Islet precursor cell (in vitro differentiated cells): Measurements from ENCODE around the gene TMEM187.
A peak's percentile ranks its signal among the peaks of the same experiment; 100 is the strongest.
"Not testable (repeated sequence)": the region's sequence is repeated elsewhere in the genome, so short reads cannot be mapped to it uniquely, and the experiment has no call there.

ENCODE experiments used
- DNase-seq: peaks from one replicate; pipeline ENCODE4 v3.0.0-alpha.2; 2018

The TMEM187 gene

DNA sequence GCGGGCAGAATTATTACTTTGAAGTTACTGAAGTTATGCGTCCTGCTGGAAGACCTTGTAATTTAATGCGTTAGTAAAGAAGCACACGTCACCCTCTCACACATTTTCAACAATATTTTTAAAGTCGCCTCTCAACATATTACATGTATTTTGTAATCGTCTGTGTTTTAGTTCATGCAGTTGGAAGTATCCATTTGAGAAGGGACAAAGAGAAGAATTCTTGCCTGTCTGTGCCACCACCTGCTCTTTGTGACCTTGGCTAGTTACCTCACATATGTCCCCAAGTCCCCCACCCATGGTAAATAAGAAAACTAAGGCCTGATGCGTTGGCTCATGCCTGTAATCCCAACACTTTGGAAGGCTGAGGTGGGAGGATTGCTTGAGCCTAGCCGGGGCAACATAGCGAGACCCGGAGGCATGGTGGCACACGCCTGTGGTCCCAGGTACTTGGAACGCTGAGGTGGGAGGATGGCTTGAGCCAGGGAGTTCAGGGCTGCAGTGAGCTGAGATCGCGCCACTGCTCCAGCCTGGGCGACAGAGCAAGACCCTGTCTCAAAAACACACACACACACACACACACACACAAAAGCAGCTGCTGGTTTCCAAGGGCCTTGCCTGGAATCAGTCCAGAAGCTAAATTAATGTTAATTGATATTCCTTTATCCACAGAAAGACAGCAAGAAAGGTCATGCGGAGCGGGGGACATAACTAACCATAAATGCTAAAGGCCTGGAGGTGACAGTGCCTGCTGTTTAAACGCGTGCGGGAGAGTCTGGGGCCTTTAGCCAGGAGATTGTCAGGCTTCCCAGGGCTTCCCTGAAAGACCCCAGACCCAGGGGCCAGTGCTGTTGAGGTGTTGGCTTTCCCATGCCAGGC is 811 bp downstream of the TMEM187 start:
- peak; percentile 52 for DNase-seq

DNA sequence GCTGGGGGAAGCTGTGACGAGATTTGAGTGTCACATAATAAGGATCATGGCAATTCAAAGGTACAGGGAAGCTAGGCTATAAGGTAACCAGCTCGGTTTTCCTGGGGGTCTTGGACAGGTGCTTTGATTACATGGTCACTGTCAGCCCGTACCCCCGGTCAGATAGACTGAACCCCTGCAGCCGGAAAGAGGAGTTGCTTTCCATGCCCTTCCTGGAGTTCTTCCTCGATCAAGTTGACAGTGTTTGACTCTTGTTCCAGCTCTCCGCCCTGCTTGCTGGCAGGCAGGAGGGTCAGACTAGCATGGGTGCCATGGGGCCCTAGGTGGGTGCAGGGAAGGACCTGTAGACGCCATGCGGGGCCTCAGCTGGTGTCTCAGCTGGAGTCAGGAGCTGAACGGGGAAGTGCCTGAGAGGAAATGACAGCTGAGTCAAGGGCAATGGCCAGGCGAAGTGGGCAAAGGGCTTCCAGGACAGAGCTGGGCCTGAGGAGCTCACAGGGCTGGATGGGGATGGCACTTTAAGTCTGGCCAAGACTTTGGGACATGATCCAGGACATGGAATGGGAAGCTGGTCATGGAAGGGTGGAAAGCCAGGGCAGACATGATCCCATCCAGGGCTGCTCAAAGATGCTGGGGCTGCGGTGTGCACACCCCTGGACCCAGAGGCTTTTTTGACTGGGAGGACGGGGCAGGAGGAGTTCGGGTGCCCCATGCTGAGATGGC is 1.6 kb downstream of the TMEM187 start:
- DNase-seq = peak; percentile 47

DNA sequence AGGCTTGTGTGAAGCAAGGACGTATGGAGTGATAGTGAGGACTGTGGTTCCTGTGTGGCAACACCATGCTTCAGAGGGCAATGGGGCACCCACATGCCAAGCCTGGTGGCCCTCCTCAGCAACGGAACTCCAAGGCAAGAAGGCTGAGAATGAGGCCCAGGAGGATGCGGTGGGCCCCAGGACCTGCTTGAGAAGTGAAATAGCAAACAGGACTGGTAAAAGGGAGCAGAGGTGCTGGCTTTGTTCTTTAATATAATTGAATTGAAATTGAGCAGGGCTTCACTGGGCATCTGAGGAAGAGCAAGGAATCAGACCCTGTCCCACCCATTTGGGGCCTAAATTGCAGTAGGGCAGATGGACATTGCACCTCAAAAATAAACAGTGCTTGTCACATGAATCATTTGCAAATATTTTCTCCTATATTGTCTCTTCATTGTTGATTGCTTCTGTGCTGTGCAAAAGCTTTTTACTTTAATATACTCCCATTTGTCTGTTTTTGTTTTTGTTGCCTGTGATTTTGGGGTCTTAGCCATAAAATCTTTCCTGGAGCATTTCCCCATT is 2.3 kb downstream of the TMEM187 start:
- no peak for DNase-seq

DNA sequence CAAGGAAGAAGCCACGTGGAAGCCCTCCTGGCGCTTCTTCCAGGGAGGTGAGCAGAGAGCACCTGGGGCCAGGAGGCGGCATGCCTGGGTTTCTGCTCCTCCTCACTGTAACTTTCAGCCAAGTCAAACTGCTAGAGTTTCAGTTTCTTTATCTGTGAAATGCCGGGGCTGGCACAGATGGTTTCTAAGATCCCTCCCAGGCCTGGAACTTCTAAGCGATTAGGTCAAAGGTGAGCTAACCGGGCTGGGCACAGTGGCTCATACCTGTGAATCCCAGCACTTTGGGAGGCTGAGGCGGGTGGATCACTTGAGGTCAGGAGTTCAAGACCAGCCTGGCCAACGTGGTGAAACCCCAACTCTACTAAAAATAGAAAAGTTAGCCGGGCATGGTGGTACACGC is 7.8 kb downstream of the TMEM187 start:
- not testable (repeated sequence) for DNase-seq

DNA sequence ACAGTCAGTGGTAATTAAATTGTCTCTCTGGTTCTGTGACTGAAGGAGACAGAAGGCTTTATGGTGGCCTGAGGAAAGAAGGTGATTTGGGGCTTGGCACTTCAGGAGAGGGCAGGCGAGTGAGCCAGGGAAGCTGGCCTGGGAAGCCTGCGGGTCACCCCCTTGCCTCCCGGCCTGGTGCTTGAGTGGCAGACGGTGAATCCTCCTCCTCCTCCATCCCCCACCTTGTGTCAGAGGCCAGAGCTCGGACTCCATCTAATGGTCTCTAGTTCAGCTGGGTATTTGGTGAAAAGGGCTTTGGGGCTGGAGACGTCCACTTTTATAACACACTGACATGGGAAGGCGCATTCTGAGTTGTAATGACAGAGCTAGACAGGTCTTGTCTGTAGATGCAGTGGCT is 8.7 kb downstream of the TMEM187 start:
- DNase-seq = peak; percentile 34

DNA sequence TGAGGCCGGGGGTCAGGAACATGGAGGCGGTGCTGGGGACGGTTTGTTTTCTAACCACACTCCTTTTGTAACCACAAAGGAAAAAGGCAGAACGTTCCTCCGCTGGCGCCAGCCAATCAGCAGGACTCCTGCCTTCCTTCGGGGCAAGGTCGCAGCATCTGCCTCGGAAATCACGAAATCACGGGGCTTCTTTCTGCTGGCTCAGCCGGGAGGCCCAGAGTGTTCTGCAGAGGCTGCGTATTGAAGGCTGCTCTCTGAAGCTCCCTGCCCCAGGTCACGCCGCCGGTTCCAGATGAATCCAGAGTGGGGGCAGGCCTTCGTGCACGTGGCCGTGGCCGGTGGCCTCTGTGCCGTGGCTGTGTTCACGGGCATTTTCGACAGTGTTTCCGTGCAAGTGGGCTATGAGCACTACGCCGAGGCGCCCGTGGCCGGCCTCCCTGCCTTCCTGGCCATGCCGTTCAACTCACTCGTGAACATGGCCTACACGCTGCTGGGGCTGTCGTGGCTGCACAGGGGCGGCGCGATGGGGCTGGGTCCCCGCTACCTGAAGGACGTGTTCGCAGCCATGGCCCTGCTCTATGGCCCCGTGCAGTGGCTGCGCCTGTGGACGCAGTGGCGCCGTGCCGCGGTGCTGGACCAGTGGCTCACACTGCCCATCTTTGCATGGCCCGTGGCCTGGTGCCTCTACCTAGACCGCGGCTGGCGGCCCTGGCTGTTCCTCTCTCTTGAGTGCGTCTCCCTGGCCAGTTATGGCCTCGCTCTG is 9.4 kb downstream of the TMEM187 start:
- peak; percentile 46 for DNase-seq

DNA sequence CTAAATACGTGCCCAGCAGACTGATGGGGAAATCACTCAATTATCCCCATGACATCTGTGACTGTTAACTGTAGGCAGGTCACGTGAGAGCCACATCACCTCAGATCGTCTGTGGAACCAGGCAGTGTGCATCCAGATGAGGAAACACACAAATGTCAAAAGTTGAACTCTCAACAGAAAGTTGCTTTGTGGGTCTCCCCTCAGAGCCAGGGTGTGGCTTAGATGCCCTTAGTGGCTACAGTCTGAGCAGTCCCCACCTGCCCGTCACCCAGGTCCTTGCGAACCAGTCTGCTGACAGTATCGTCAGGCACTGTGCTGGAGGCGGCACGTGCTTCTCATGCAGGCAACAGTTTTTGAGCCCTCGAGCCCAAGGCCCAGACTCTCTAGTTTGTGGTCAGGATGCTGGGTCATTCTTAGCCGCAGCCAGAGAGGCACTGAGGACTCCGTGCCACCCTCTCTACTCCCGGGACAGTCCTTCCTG is 10.8 kb downstream of the TMEM187 start:
- peak; percentile 35 for DNase-seq

DNA sequence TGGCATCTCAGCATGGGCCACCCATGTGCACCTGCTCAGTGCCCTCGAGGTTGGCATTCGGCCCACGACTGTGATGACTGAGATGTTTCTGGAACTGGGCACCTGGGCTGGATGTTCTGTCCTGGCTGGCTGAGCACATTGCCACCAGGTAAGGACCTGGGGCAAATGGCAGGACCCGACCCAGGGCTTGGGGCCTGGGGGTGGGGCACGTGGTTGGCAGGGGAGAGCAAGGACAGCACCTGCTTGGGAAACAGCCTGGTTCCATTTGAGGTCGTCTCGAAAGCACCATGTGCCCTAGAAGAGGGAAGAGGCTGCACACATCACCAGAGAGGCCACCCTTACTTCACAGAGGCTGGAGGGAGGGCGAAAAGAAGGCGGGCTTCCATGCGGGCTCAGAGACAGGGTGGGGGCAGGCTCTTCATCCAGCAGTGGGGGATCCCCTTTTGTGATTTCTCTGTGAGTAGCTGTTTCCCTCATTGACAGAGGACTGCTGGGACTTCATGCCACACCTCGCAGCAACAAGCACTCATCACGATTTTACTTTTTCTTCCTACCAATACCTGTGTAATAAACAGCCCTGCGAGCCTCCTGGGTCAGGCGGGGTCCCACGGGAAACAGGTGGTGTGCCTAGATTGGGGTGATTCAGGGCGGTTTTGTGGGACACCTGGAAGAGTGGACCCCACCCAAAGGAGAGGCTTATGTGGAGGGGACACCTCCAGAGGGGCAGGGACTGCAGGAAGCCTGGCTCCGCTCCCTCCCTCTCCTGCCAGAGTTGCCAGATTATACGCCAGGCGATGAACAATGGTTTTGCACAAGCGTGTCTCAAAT is 12.0 kb downstream of the TMEM187 start:
- DNase-seq = peak; percentile 44

DNA sequence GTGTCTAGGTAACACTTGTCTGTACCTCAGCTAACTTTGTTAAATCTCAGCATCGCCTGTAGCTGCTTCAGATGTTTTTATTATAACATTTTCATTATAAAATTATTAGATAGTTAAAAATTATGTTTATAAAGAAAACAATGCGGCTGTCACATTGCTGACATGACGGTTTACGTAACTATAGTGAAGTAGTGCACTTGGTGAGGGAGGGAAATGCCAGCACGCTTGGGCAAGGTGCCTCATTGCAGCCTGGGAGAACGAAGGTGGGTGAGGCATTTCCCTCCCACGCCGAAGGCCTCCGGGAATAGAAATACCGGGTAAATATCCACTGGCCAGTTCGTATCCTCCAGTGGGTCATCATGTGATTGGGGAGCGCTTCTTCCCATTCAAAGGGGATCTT is 15.9 kb downstream of the TMEM187 start:
- DNase-seq = no peak

DNA sequence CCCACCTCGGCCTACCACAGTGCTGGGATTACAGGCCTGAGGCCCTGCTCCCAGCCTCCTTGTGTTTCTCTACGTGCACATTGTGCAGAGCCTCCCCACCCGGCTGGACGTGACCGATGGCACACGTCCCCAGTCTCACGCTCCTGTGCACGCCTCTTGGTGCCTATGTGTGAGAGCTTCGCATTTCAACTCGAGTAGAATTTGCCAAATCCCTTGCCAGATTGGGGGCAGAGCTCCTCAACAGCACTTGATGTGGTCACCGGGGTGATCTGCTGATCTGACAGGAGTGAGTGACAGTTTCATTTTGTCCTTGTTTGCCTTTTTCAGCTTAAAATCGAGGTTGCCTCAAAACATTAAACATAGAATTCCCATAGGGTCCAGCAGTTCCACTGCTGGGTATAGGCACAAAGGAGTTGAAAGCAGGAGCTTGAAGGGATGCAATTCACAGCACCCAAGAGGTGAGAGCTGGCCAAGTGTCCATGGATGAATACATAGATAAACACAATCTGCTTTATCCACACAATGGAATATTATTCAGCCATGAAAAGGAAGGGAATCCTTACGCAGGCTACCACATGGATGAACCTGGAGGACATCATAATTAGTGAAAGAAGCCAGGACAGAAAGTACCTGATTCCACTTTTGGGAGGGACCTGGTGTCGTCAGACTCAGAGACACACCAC is 17.6 kb downstream of the TMEM187 start:
- no peak for DNase-seq

DNA sequence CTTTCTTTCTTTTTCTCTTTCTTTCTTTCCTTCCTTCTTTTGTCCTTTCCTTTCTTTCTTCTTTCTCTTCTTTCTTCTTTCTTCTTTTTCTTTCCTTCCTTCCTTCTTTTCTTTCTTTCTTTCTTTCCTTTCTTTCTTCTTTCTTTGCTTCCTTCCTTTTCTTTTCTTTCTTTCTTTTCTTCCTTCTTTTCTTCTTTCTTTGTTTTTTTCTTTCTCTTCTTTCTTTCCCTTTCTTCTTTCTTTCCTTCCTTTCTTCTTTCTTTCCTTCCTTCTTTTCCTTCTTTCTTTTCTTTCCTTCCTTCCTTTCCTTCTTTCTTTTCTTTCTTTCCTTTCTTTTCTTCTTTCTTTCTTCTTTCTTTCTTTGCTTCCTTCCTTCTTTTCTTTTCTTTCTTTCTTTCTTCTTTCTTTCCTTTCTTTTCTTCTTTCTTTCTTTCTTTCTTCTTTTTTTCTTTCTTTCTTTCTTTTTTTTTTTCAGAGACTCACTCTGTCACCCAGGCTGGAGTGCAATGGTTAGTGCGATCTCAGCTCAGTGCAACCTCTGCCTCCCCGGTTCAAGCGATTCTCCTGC is 18.5 kb downstream of the TMEM187 start:
- DNase-seq = no peak

DNA sequence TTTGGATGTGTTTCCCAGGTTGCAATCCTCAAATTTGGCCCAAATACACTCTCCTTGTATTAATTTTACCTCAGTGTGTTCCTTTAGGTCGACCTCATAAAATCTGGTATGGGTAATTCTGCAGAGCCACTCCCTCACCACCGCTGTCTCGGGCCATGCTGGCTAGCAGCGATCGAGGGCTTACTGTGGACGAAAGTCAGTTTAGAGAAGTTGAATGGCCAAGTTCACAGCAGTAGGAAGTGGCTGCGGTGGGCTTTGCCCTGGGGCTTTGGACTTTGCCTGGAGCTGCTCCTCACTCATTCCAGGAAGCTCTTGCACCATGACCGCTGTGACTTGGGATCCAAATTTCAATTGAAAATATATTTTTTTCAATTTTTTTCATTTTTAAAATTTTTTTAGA is 19.6 kb downstream of the TMEM187 start:
- no peak for DNase-seq

DNA sequence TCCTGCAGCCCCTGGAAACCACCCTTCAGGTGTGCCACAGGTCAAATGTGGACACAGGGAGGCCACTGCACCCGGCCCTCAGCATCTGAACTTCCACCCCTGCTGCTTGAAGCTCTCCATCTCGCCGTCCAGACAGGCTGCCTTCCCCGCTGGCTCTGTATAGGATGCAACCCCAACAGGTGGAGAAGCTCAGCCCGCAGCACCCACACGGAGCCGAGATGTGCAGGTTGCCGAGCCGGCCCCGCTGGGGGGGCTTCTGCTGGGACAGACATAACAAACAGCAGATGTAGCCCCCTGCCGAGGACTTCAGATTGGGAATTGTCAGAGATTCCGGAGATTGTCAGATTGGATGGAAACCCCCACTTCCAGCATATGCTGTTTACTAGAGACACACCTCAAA is 20.5 kb downstream of the TMEM187 start:
- peak; percentile 22 for DNase-seq

DNA sequence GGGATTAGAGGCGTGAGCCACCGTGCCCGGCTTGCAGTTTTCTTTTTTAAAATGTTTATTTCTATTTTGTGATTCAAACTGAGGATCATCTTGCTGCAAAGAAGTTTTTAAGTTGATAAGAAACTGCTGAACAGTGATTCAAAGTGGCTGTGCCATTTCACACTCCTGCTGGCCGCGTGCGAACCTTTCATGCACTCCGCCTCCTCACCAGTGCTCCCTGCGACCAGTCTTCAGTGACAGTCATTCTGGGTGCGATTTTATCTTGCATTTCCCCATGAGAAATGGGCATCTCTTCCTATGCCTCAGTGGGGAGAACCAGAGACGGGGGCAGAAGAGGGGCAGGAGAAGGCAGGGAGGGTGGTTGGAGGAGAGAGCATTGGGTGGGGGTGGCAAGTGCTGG is 21.4 kb downstream of the TMEM187 start:
- DNase-seq = no peak

DNA sequence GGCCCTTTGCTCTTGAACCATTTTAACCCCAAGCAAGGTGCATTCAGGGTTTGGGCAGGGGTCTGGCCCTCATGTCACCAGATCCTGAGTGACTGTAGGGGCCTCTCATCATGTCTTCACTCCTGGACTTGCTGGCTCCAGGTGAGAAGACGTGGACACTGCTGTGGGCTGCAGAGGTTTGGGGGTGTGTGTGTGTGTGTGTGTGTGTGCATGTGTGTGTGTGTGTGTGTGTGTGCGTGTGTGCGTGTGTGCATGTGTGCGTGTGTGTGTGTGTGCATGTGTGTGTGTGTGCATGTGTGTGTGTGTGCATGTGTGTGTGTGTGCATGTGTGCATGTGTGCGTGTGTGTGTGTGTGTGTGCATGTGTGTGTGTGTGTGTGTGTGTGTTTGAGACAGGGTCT is 21.8 kb downstream of the TMEM187 start:
- not testable (repeated sequence) for DNase-seq

DNA sequence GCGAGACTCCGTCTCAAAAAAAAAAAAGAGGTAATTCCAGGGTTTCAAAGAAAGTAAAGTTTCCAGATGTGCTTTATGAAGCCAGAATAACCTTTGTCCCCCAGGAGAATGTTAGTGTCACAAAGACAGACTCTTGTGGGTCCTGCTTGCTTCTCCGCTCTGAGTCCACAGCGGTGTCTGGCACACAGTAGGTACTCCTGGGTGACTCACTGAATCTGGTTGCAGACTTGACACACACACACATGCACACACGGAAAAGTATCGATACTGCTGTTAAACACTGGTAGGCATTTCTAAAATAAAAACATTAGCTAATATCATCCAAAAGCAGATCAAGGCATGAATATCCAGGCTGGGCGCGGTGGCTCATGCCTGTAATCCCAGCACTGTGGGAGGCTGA is 22.9 kb downstream of the TMEM187 start:
- no peak for DNase-seq

DNA sequence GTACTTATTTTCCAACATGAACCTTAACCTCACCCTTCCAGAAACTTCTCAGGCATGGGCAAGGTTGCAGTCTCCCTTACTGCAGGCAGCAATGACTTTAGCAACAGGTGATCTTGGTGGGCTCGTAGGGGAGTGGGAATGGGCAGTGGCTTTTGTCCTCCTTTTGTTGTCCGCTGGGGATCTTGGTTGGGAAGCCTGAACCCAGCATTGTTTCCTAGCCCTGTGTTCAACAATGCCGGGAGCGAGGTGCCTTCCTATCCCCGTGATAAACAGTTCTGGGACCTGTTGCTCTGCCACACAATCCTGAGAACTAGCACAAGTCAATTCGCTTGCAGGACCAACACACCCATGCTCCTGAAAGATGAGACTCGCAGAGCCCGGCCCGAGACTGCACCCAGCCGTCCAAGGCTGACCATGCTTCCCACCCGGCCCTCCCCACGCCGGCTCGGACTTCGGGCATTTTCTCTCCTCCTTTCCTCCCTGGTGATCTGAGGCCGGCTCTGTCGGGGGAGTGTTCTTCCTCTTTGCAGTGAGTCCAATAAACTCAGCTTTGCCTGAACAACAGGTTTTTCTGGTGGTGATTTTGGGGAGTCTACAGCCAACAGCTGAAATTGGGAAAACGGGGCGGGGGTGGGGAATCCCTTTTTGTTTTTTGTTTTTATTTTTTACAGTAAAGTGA is 26.9 kb downstream of the TMEM187 start:
- peak; percentile 52 for DNase-seq

DNA sequence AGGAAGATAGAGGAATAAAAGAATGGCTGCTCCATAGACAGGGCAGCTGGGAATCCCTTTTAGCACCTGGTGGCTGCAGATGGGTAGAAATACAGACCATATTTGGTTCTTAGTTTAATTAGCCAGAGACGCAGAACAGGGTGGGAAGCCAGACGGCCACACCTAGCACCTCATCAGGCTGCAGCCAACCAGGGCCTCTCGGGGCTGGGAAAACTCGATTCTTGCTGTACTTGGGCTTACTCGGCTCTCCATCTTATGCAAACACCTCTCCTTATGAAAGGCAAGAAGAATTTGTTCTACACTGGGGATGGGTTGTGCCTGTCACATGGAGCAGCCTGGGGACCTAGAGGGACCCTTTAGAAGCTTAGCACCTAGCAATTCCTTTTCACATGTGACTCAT is 27.5 kb downstream of the TMEM187 start:
- peak; percentile 60 for DNase-seq

DNA sequence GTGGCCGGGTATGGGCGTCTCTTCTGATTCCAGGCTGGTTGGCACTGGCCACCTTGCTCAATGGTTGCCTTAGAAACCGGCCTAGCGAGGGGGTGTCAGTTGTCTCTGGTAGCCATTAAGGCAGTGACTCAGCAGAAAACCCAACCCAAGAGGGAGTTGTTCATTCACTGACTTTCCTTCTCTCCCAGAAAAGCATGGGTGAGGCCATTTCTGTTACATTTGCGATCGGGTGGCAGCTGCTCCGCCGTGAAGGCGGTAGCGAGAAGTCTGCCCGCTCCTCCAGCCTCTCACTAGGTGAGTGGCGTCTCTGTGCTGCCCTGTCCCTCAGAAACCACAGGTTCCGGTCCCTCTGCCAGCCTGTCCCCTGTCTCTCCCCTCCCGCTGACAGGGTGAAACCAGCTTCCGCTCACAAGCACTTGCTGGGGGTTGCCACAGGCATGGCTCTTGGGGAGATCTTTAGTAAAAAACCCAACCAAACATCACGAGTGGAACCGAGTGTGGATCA is 29.7 kb downstream of the TMEM187 start:
- peak; percentile 71 for DNase-seq

DNA sequence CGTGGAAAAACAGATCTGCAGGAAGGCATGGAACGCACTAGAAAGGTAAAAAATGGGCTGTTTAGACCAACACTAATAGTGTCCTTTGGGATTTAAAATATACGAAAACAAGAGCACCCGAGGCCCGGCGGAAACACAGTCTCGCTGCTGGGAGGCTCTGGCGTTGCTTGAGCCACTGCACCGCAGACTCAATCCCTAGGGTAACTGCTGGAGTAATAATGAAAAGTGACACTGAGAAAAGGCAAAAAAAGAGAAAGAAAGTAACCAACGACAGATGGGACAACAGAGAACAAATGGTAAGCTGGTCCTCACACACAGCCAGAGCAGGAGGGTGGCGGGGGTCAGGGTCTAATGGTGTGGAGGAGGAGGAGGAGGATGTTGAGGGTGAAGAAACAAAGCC is 31.8 kb downstream of the TMEM187 start:
- DNase-seq = peak; percentile 23
